ENCODE results near the gene ABHD13.

Gene ABHD13

GRCh38 chr13:108218044-108218974, at the start of gene ABHD13:
Gene ABHD13, plus strand, starts transcription at chr13:108218392. Its CDS starts 10,827 bp downstream, at chr13:108229219.
- no peak for TF ChIP-seq ZFX (IDR thresholded peaks at IDR 0.05; ENCODE audit: borderline replicate concordance)
- TF ChIP-seq CTCF (IDR thresholded peaks at IDR 0.05): no peak

DNA sequence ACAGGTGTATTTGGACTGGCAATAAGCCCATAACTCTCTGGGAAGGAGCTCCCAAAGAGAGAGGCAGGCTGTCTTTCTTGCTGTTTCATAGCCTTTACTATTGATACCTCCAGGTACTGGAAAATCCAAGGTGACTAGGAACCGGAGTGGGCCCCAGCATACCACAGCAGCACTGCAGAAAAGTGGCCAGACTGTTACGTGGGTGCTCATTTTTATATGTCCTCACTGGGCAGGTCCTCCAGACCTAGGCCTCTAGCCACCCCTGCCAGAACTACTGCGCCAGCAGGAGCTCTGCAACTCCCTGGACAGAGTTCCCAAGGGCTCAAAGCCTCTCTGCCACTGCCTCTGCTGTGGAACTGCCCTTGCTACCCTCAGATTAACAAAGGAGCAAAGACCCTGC, 49.3 kb upstream of the ABHD13 start:
- TF ChIP-seq ZFX (IDR thresholded peaks at IDR 0.05; ENCODE audit: borderline replicate concordance) (no peak), CTCF (IDR thresholded peaks at IDR 0.05) (no peak)
- no peak overlapping the region for H3K27ac ChIP-seq

More at GRCh38 chr13:108218044-108218974, at the start of gene ABHD13:
- H3K27ac ChIP-seq: peak within 1 kb of the TSS; percentile 61

- TF ChIP-seq CTCF (IDR thresholded peaks at IDR 0.05) (peak; percentile 83), ZFX (IDR thresholded peaks at IDR 0.05; ENCODE audit: borderline replicate concordance) (no peak)
- H3K27ac ChIP-seq: no peak overlapping the region
Measured at GRCh38 chr13:108176685-108177274, 41.4 kb upstream of the ABHD13 start.

- no peak for TF ChIP-seq ZFX (IDR thresholded peaks at IDR 0.05; ENCODE audit: borderline replicate concordance)
- no peak for TF ChIP-seq CTCF (IDR thresholded peaks at IDR 0.05)
- H3K27ac ChIP-seq: no peak overlapping the region
Measured at GRCh38 chr13:108178078-108178477, 40.1 kb upstream of the ABHD13 start.

DNA sequence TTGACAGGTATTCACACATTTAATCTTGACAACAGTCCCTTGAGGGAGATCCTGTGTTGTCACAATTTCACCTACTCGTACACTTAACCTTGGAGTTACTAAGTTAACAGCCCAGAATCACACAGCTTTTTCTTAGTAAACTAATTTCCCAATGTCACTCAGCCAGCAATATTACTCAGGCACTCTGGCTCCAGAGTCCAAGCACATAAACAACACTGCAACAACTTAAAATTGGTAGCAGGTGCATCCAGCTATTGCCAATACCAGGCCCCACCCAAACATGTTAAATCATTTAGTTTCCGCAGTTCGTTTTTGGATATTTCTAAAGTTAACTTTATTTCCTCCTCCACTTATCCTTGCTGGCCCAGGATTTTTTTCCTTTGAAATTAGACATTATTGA, 35.5 kb upstream of the ABHD13 start:
- TF ChIP-seq ZFX (IDR thresholded peaks at IDR 0.05; ENCODE audit: borderline replicate concordance) (no peak), CTCF (IDR thresholded peaks at IDR 0.05) (no peak)
- H3K27ac ChIP-seq: no peak overlapping the region

- TF ChIP-seq ZFX (IDR thresholded peaks at IDR 0.05; ENCODE audit: borderline replicate concordance) (no peak), CTCF (IDR thresholded peaks at IDR 0.05) (no peak)
- H3K27ac ChIP-seq: no peak overlapping the region
Measured at GRCh38 chr13:108185223-108185622, 33.0 kb upstream of the ABHD13 start.

DNA sequence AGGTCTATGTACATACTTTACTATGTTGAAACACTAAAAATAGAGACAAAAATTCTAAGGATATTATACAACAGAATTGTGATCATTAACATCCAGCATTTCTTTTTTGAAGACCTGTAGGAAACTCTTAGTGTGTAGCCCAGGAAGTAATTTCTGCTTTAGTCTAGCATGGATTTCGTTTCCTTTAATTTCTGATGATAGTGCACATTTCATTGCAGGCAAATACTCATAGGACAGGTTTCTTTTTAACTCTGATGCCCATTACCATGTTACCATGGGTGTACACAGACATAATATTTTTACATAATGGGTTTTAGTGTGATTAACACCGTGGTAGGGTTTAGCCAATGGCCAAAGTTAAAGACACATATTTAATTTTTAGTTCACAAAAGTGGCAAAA, 29.9 kb upstream of the ABHD13 start:
- H3K27ac ChIP-seq: no peak overlapping the region
- TF ChIP-seq ZFX (IDR thresholded peaks at IDR 0.05; ENCODE audit: borderline replicate concordance) (no peak), CTCF (IDR thresholded peaks at IDR 0.05) (no peak)
